HS-5 (cell line): Measurements from ENCODE around the gene G6PC1.

Source experiments
- DNase-seq: peaks from one replicate; pipeline ENCODE4 v3.0.0-alpha.2; 2012; ENCODE audit warnings: low read depth

G6PC1 gene

DNA sequence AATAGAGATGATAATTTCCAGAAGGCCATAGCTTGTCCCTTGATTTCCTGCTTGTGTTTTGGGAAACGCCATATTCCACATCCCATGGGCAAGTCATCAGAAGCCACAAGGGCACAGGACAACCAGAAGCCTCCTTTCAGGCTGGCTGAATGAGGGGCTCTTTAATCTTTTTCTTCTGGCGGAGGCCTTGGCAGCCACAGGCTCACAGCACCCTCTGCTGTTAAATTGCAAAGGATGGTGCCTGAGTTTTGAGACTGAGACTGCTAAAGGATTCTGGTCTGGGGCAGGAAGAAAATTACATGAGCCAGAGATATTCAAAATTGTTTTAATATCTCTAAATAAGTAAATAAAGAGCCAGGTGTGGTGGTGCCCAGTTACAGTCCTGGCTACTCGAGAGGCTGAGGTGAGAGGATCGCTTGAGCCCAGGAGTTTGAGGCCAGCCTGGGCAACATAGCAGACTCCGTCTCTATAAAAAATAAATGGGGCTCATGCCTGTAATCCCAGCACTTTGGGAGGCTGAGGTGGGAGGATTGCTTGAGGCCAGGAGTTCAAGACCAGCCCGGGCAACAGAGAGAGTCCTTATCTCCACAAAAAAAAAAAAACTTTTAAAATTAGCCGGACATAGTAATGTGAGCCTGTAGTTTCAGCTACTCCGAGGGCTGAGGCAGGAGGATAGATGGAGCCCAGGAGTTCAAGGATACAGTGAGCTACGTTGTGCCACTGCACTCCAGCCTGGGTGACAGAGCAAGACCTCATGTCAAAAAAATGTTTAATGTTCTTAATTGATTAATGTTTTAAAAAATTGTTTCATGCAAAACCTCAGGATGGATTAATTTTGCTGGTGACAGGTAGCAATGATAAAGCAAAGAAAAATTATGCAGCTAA, 37.4 kb downstream of the G6PC1 start:
- no peak for DNase-seq

DNA sequence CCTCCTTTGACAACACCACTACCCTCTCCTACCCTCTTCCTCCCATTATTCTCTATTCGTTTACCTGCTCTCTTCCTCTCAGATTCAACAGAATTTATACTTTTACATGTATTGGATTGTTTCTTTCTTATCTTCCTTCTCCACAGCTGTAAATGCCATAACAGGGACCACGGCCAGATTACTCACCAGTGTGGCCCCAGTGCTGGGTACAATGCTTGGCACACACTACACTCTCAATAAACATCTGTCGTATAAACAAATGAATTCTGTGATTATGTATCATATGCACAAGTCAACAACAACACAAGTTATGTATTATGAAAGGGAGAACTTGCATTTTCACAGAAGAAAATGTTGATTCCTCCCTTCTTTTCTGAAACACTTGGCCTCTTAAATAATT, 43.6 kb downstream of the G6PC1 start:
- no peak for DNase-seq

DNA sequence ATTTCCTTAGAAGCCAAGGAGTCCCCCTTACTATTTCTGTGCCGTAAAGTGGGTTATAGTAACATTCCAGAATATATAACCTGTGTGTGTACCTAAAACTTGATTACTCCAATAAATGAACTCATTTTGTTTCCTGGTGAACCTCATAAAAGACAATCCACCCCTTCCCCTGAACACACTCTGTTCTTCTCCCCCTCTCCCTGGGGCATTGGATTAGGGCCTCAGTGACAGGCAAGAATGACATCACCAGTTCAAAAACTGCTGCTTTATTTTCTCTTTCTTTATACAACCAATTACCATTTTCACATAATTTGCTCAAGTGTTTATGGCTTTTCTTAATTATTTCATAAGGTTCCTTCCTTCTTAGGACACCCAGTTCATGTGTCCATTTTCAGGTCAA, 46.2 kb downstream of the G6PC1 start:
- no peak for DNase-seq

- no peak for DNase-seq
Measured at GRCh38 chr17:42950044-42950783, 49.6 kb downstream of the G6PC1 start.
